NCI-H82 treated with DMSO at 0.1 percent for 48 hours (cell line): ENCODE data around the gene GRM4.

Source experiments
- DNase-seq: peaks from one replicate; lab custom pipeline; 2025; ENCODE audit not compliant: unreplicated experiment; lab: John Stamatoyannopoulos, UW

GRM4 gene

DNA sequence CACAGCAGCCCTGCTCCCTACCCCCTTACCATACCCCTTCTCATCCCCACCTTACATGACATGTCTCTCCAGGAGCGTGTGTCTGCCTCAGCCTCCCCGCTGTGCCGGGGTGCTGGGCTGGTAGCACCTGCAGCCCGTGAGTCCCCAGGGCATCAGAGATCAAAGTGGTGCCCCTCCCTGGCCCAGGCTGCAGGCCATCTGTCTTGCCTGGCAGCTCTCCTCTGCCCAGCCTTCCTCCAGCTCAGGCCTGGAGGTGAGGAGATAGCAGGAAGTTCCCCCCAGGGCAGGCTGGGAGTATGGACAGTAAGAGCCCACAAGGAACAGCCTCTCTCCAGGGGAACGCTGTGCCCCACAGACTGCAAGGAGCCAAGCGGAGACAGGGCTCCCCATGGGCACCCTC is 35.3 kb downstream of the GRM4 start:
- no peak for DNase-seq

DNA sequence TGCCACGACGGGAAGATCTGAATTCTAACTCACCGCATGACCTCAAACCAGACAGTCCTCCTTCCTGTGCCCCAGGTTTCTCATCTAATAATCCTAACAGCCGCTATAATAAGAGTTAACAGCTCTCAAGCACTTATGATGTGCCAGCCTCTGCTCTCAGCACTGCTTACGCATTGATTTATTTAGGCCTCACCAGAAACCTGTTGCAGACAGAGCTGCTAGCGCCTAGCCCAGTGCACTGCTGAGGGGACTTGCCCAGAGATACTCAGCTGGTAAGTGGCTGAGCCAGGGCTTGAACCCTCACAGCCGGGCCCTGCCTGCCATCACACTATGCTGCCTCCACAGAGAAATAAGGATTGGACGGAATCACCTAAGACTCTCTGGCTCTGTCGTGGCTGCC is 37.7 kb downstream of the GRM4 start:
- DNase-seq: no peak

DNA sequence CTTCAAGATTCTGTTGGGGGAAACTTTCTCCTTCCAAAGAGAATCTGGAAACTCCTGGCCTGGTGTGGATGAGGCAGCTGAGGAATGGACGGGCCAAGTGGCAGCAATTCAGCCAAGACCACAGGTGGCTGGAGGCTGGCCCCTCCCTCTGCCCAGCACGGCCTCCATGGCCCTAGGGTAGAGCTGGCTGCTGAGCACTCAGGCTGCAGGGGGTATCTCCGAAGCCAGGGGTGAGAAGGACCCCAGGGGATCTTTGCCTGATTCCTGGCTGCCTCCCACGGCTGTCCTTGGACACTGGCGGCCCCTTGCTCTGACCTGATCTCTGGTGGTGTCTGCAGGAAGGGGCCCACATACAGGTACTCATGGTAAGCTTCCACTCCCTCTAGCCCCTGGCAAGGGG is 39.0 kb downstream of the GRM4 start:
- DNase-seq: no peak

DNA sequence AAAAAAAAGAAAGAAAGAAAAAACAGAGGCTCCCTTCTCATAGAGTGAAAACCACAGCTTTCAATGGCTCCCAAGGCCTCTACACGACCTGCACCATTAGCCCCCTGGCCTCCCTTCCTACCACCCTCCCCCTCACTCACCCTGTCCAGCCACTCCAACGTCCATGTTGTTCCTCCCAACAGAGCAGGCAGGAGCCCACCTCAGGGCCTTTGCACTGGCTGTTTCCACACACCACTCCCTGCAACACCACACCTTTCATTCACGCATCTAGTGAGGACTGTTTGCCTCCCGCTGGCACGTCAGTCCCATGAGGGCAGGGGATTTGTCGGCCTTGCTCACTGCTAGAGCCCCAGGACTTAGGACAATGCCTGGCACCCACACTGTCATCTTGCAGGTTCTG is 39.5 kb downstream of the GRM4 start:
- no peak for DNase-seq

DNA sequence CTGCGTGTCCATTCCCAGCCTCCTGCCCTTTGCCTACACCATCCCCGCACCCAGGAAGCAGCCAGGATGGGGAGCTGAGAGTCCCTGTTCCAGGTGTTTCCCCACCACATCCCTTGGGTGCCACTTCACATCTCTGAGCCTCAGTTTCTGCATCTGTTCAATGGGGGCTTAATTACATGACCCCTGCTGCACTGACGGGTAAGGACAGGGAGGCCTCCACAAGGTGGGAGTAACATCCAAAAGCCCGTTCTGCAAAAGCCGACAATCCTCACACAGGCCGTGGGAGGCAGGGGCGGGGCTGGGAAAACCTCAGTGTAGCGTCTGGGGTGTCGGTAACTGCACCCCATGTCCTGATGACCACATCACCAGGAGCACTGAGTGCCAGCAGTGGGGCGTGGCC is 41.3 kb downstream of the GRM4 start:
- no peak for DNase-seq

DNA sequence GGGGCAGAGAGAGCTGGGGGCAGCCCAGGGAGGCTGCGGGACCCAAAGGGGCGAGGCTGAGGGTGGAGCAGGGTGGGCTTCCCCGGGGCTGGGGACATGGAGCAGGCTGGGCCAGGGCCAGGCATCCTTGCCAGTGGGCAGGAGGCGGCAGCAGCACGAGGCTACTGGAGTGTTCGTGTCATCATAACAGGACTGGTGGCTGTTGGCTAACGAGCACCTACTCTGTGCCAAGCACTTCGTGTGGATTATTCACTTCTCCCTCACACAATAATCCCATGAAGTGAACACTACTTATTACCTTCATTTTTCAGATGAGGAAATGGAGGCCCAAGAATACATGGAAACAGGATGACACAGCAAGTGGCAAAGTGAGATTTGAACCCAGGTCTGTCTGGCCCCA is 41.7 kb downstream of the GRM4 start:
- DNase-seq: no peak

DNA sequence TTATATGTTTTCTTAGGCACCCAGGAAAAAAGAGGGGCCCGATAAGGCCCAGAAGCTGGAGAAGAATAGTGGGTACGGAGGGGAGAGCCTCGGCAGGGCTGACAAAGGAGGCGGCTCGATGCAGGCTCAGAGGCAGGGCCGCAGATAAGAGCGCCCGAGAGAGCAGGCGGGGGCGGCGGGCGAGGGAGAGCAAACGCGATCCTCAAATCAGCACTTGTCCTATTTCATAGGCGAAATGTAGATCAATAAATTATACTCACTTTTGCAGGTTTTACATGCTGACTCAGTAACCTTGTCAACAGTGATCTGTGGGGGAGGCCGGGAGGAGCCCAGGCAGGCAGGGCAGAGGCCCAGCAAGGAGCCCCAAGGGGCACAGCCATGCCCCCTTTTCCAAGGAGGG is 42.6 kb downstream of the GRM4 start:
- no peak for DNase-seq

DNA sequence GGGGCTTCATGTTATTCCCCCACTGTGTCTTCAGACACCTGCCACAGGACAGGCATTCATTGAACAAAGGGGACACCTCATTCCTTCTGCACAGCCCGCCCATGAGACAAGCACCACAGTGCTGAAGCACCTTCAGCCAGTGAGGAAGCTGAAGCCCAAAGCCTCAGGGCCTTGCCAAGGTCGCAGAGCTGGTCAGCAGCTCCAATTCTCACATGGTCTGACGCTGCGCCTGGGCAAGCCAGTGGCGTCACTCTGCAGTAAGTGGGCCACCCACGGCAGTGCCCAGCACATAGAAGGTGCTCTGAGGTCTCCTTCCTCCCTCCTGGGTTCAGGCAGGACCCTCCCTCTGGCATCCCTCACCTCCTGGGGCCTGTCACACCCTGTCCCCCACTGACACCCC is 43.2 kb downstream of the GRM4 start:
- DNase-seq: no peak

DNA sequence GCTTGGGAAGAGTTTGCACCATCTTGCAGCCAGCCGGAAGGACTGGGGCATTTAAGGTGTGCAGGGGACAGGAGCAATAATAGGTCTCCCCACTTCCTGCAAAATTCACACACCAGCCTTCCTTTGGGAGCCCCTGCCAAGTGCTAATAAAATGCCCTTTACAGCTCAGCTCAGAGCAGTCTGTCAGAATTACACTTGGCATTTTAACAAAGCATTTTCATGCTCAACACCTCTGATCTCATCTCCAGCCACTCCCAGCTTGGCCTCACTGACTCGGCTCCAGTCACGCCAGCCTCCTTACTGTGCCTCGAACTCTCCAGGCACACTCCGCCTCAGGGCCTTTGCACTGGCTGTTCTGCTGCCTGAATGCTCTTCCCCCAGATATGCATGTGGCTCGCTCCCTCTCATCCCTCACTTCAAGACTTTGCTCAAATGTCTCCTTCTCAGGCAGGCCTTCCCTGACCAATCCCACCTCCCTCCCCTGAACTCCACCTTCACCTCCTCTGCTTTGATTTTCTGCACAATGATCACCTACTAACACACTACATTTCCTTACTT is 43.7 kb downstream of the GRM4 start:
- DNase-seq: no peak

DNA sequence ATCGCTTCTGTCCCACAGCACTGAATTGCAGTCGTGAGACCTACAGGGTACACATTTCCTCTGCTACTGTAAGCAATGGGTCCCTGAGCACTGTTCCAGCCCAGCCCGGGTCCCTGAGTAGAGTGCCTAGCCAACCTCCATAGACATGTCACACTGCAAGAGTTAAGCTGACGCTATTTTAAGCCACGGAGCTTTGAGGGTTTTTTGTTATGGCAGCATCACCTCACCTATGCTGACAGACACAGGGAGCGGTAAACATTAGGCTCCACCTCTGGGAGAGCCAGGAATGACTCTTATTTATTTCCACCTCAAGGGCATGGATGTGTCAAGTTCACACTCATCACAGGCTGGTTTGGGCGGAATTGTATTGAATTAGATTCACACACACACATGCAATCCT is 45.1 kb downstream of the GRM4 start:
- DNase-seq: no peak

DNA sequence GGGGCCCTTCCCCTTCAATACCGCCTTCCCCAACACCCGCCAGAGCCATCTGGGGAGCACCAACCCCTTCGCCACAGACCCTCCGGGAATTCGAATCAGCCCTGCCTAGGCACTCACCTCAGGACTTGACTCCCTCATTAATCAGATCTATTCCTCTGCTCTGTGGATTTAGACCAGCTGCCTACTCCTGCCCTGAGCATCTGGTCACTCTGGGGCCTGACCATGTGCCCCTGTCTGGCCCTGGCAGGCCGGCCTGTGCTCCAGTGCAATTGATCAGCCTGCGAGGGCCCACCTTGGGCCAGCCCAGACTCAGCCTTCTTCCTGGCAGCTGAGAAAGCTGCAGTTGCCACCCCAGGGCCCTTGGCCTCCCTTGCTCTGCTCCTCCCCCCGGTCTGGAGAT is 46.0 kb downstream of the GRM4 start:
- peak; percentile 61 for DNase-seq

DNA sequence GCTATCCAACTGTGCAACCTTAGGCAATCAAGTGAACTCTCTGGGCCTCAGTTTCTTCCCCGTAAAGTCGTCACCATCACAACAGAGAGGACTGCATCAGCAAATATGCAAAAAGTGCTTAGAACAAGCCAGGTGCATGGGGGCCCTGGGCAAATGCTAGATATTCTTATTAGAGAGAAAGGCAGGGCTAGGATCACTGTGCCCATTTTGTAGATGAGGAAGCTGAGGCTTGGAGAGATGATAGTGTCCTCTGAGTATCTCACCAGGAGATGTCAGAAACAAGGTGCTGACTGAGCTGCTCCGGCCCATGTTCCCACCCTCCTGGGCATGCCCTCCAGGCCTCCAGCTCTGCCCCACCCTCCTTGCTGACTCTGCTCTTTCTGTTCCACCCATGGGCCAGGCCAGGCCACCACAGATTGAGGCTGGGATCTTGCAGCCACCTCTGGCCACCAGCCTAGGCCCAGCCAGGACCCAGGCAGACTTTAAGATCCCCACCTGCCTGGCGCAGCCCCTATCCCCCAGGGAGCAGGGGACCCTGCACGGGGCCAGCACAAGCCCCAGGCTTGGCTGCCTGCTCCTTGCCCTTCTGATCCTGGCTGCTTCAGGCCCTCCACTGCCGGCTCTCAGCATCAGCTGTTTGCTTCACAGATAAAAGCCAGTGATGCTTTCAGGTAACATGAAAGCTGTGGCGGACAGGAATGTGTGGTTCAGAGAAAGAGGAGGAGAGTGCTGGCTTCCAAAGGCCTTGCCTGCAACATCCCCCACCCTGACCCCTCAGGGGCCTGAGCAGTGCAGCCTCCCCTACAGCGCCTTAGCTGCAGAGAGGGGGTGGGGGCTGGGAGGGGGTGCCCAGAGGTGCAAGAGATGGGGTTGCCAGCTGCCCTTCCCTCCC is 47.6 kb downstream of the GRM4 start:
- DNase-seq: no peak

DNA sequence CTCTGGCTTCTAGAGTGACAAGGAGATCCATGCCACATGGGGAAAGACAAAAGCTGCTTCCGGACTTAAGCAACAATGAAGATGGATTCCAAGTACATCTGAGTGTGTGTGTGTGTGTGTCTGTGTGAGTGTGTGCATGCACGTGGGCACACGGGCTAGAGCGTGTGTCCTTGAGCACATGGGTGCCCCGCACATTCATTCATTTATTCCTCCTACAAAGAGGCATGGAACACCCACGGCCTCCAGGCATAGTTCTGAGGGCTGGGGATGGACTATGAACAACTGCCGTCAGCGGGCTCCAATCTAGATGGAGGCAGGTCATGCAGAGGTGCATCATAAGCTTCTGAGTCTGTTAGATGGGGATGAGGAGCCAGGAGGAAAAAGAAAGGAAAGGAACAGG is 49.1 kb downstream of the GRM4 start:
- no peak for DNase-seq

DNA sequence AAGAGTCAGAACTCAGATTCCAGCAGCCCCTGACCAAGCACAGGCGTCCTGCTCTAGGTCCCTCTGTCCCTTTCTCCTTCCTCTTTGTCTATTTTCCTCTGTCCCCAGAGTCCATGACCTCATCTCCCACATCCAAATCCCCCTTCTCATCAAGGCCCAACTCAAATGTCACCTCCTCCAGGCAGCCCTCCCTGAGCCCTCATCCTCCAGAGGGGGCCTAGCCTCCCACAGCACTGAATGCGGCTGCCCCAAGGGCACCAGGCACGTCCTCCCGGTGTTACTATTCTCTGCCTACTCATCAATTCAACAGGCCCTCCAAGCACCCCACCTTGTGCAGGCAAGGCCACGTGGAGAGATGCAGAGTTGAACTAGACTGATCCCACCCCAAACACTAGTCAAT is 49.7 kb downstream of the GRM4 start:
- no peak for DNase-seq

DNA sequence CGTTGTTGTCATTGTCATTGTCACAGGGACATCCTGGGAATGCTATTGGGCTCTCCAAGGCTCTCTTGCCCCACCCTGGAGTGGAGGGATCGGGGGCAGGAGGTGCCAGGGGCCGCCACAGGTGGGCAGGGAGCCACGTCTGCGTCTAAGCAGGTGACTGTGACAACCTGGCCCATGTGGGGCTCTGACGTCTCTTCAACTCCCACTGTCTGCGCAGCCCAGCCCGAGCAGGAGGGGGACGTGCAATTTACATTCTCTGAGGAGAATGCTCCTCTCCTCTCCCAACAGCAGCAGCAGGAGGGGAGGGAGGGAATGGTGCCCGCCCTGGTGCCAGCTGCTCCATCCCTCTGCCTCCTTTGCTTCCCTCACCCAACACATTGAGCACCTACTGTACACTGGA is 50.1 kb downstream of the GRM4 start:
- DNase-seq: no peak

DNA sequence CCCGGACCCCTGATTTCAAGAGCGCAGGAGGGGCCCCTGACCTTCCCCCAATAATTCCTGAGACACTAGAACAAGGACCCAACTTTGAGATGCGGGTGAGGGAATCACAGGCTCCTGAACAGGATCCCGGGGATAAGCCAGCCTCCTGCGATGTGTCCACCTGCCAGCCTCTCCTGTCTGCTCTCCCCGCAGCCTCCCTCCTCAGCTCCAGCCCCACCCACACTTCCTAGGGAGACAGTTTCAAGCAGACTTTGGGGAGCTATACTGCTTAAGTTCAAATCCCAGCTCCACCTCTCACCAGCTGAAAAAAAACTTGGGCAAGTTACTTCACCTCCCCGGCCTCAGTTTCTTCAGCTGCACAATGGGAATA is 50.8 kb downstream of the GRM4 start:
- DNase-seq: no peak

DNA sequence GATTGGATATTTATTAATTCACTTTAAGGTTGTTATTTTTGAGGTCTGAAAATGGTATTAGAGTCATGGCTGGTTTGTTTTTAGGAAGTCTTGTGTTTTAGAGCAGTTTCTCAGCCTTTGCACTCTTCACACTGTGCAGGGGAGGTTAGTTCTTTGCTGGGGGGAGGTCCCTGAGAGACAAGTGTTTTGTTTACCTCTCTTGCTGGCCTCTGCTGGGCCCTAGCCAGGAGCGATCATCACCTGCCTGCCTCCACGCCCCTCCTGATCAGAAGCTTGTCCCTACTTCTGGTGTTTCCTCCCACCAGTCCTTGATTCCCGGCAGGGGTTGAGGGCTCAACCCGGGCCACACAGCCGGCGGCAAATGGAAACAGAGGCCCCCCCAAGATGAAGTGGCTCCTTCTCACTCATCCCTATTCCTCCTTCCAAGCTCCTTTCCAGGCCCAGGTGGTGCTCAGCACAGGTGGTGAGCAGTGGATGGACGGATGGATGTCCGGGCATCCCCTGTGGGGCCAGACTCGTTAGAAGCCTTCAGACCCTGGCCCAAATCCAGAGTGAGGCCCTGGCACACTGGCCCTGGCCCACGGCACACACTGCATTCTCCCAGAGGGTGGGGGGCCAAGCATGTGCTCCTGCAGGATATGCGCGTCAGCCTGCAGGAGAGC is 51.3 kb downstream of the GRM4 start:
- DNase-seq: no peak

DNA sequence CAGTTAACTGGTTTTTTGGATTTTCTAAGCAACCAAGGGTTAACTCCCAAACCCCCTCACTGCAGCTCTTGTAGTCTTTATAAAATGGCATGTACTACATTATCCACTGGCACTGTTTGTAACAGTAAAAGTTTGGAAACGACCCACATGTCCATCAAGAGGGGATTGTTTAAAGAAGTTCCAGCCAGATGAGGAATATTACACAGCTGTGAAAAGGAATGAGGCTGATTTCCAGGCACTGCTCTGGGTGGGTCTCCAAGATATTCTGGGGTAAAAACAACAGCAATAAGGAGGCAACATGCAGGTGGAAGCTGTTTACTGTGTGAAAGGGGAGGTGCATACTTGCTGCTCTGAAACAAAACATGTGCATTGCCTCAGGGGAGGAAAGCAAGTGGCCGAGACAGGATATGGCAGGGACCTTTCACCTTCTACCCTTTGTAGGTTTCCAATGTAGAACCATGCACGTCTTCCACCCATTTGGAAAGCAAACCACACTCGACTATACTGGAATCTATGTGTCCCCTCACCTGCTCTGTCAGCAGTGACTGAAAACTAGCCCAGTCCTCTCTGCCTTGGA is 51.9 kb downstream of the GRM4 start:
- no peak for DNase-seq

DNA sequence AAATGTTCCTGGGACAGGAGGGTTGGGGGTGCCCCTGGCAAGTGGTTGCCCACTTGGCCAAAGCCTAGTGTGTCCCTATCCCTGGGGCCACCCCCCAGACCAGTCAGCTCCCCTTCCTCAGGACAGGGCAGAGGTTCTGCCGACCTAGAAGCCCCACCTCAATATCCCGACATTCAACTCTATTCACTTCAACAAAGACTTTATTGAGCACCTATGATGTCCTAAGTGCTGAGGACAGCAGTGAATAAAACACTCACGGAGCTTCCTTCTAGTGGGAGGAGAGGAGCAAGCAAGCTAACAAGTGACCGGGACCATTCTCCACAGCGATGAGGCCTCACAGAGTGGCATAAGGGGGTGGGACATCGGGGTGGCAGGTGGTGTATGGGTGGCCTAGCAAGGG is 52.7 kb downstream of the GRM4 start:
- no peak for DNase-seq

DNA sequence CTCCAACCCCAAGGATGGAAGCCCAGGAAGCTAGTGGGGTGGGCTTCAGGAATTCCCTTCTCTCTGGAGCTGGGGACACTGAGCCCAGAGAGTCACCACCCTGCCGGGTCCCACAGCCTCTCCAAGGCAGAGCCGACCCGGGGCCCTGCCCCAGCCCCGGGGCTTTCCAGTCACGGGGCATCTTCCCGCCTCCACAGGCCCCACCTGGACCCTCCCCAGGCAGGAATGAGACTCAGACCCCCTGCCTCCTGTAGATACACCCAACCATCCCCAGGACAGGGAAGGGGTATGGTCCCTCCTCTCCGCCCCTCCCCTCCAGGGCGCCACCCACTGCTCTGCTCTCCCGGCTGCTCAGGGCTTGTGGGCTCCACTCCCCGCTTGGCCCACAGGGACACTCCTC is 53.3 kb downstream of the GRM4 start:
- no peak for DNase-seq

DNA sequence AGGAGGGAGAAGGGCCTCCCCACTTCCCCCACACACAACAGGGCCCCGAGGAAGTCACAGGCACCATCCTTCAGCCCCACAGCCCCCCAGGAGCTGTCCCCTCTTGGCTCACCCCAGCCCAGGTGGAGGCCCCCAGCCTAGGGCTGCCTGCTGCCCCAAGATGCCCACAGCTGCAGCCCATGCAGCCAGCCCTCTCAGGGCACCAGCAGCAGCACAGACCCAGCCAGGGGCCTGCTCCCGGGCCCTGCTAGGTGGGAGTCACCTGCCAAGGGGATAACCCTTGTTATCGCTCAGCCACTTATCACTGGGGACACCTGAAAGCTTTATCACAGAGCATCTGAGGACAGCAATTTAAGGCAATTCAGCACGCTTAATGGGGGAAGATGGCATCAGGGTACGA is 55.0 kb downstream of the GRM4 start:
- DNase-seq: no peak

DNA sequence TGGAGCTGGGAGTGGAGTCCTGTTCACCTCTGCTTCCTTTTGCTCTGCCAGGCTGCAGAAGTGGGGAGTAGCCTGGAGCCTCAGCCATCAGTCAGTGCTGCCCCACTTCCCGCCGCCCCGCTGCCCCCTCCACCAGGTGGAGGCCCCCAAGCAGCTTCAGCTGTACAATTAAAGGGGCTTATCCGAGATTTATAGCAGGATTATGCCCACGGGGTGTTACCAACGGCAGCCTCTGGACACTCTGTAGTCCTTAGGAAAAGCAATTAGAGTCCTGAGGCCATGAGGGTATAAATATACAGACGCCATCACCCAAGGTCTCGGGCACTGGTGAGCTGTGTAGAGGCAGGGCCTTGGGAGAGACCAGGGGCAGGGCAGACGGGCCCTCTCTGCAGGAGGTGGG is 55.4 kb downstream of the GRM4 start:
- DNase-seq: peak; percentile 95
